HFFc6 (cell line): ENCODE measurements around the gene PIGM. TPM values are rescaled to one million over a fixed set of nuclear protein-coding genes. Genes with fewer than 3 reads are reported as not detected.
"Not testable (repeated sequence)": the region's sequence is repeated elsewhere in the genome, so short reads cannot be mapped to it uniquely, and the experiment has no call there.

Source experiments
- DNase-seq: peaks from one replicate; pipeline ENCODE4 v3.0.0-alpha.2; 2018
- H3K27ac Mint-ChIP-seq: 2 replicates; pipeline ENCODE4 v1.8.0; 2020; ENCODE audit warnings: mild to moderate bottlenecking, mixed read lengths
- H3K27me3 Mint-ChIP-seq: 2 replicates; pipeline ENCODE4 v1.8.0; 2021; ENCODE audit warnings: mild to moderate bottlenecking, moderate library complexity, mixed read lengths; ENCODE audit not compliant: insufficient read depth
- H3K36me3 Mint-ChIP-seq: 2 replicates; pipeline ENCODE4 v1.8.0; 2021; ENCODE audit warnings: low read depth, mixed read lengths
- H3K4me1 Mint-ChIP-seq: 2 replicates; pipeline ENCODE4 v1.8.0; 2020; ENCODE audit warnings: low read depth, mixed read lengths
- H3K4me3 Mint-ChIP-seq: 2 replicates; pipeline ENCODE4 v1.8.0; 2020; ENCODE audit warnings: mild to moderate bottlenecking, moderate library complexity, mixed read lengths
- H3K9me3 Mint-ChIP-seq: 2 replicates; pipeline ENCODE4 v1.8.0; 2020; ENCODE audit warnings: mild to moderate bottlenecking, mixed read lengths
- CTCF ChIP-seq: fragments of 200-600 bp; sonication (generic); IDR thresholded peaks from 2 replicates; pipeline ENCODE4 v1.5.0; 2021; ENCODE audit warnings: antibody characterized with exemption, mild to moderate bottlenecking
- total RNA-seq, 6 experiments: library from RNA; stranded (reverse); fragmentation: NEBNext Ultra II Directional; extraction: Animal tissue kit (Norgen Biotek cat#: 25700); gene quantifications; 2 replicates in 1 of 6; 3 replicates in 5 of 6; pipeline ENCODE4 v1.2.3, GENCODE V29; 2021

Gene PIGM
- total RNA-seq, 6 experiments from 2014 or later: 6.7 to 8.4 (median 7.7) TPM

GRCh38 chr1:160058087-160058486 lies 26.3 kb upstream of the PIGM start:
- no peak for DNase-seq
- Mint-ChIP-seq H3K27me3 (peaks cover 64% of the 10 kb centered on the region), H3K9me3 (no peaks in the 10 kb centered on the region), H3K27ac (no peak overlapping the region), H3K36me3 (no peaks in the 10 kb centered on the region), H3K4me3 (no peak overlapping the region), H3K4me1 (no peaks in the 10 kb centered on the region)
- TF ChIP-seq CTCF: peak; percentile 63

GRCh38 chr1:160056648-160057169 lies 24.9 kb upstream of the PIGM start:
- H3K4me1 Mint-ChIP-seq: no peaks in the 10 kb centered on the region
- TF ChIP-seq CTCF: no peak
- DNase-seq: no peak
- H3K27me3 Mint-ChIP-seq: peaks cover 67% of the 10 kb centered on the region
- H3K4me3 Mint-ChIP-seq: no peak overlapping the region
- no peaks in the 10 kb centered on the region for H3K36me3 Mint-ChIP-seq
- H3K27ac Mint-ChIP-seq: no peak overlapping the region
- H3K9me3 Mint-ChIP-seq: no peaks in the 10 kb centered on the region

- no peak overlapping the region for H3K4me3 Mint-ChIP-seq
- H3K36me3 Mint-ChIP-seq: no peaks in the 10 kb centered on the region
- no peaks in the 10 kb centered on the region for H3K9me3 Mint-ChIP-seq
- peaks cover 2% of the 10 kb centered on the region for H3K4me1 Mint-ChIP-seq
- no peak for TF ChIP-seq CTCF
- no peak overlapping the region for H3K27ac Mint-ChIP-seq
- peaks cover 61% of the 10 kb centered on the region for H3K27me3 Mint-ChIP-seq
- no peak for DNase-seq
Measured at GRCh38 chr1:160053548-160054365, 22.0 kb upstream of the PIGM start.

GRCh38 chr1:160052936-160053335 lies 21.1 kb upstream of the PIGM start:
- H3K4me1 Mint-ChIP-seq: peaks cover 6% of the 10 kb centered on the region
- H3K27ac Mint-ChIP-seq: no peak overlapping the region
- no peak for DNase-seq
- H3K27me3 Mint-ChIP-seq: peaks cover 58% of the 10 kb centered on the region
- H3K4me3 Mint-ChIP-seq: no peak overlapping the region
- no peaks in the 10 kb centered on the region for H3K9me3 Mint-ChIP-seq
- H3K36me3 Mint-ChIP-seq: no peaks in the 10 kb centered on the region
- no peak for TF ChIP-seq CTCF

- peaks cover 48% of the 10 kb centered on the region for H3K27me3 Mint-ChIP-seq
Measured at GRCh38 chr1:160050619-160051018, 18.8 kb upstream of the PIGM start.

GRCh38 chr1:160050182-160050581 lies 18.4 kb upstream of the PIGM start:
- not testable (repeated sequence) for H3K9me3 Mint-ChIP-seq
- peaks cover 15% of the 10 kb centered on the region for H3K4me1 Mint-ChIP-seq

More at GRCh38 chr1:160050619-160051018, 18.8 kb upstream of the PIGM start:
- TF ChIP-seq CTCF: no peak
- Mint-ChIP-seq H3K9me3 (no peaks in the 10 kb centered on the region), H3K36me3 (no peaks in the 10 kb centered on the region), H3K27ac (no peak overlapping the region), H3K4me1 (peaks cover 15% of the 10 kb centered on the region), H3K4me3 (no peak overlapping the region)
- DNase-seq: no peak

More at GRCh38 chr1:160050182-160050581, 18.4 kb upstream of the PIGM start:
- peaks cover 47% of the 10 kb centered on the region for H3K27me3 Mint-ChIP-seq
- not testable (repeated sequence) for DNase-seq, H3K36me3 Mint-ChIP-seq, H3K4me3 Mint-ChIP-seq, H3K27ac Mint-ChIP-seq
